NOMO-1 treated with dmso at 0.1 percent for 144 hours (cell line): ENCODE measurements around the gene DHCR24.

Experiments
- DNase-seq: peaks from one replicate; lab custom pipeline; 2025; ENCODE audit not compliant: unreplicated experiment; lab: John Stamatoyannopoulos, UW

DHCR24 gene

DNA sequence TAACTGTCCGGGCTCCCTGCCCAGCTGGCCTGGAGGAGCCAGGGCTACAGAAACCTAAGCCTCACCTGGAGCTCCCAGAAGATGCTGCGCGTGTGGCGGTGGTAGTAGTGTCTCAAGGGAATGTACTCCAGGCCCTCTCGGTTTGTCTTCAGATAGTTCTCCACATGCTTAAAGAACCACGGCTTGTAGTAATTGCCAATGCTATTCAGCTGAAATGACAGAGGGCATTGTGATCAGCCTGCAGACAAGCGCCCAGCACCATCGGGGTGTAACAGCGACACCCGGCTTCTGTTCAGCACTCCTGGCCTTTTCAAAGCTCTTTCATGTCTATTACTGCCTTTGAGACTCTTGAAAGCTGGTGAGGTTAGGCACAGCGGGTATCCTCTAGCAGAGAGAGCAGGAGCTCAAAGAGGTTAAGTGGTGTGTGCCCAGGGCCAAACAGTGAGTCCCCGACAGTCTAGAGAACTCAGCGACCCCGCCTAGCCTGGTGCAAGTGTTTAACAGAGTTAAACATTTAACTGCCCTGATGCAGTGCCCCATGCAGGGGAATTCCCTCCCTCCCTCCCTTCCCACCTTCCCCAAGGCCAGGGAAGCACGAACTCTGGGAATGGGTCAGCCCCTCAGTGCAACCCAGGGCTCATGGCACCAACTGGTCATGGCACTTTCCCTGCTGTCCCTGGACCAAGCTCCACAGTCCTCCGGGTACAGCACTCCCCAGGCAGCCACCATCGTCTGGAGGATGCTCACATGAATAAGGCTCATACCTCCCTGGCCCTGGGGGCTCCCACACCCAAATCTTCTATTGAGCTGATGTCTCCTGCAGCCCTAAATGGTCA is 21.5 kb downstream of the DHCR24 start:
- DNase-seq: no peak

DNA sequence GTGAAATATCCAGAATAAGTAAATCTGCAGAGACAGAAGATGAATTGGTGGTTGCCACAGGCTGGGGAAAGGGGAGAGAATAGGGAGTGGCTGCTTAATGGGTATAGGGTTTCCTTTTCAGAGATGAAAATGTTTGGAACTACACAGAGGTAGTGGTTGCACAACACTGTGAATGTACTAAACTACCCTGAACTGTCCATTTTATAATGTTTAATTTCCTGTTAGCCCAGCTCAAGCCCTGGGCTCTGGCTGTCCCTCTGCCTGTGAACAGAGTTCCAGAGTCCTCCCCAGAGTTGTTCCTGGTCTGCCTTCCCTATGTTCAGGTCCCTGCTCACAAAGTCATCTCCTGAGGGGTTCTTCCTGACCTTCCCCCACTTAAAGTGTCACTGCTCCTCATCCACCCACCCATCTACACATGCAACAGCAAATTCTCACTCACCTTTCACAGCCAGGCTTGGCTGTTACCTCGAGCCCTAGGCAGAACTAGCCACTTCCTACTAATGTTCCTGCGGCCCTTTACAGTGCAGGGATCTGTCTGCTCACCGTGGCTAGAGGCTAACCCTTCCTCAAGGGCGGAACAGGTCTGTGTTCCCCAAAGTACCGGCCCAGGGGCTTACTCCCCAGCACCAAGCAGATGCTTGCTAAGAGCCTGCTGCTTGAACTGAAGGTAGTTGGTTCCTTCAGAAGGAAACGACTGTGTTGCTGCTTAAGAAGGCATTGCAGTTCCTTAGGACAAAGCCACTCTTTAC is 22.4 kb downstream of the DHCR24 start:
- DNase-seq: no peak

DNA sequence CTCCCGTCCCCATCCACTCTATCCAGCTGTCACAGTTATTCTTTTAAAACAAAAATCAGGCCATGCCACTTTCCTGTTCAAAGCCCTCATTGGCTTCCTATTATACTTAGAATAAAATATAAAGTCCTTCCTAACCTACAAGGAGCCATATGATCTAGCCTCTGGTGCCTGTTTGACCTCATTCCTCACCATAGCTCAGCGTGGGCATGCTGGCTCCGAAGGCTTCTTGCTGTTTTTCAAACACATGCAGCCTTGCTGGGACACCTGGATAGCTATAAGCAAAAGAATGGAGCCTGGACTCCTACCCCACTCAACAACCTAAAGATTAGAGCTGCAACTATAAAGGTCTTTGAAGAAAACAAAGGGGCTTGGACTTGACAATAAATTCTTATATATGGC is 23.7 kb downstream of the DHCR24 start:
- DNase-seq: no peak

DNA sequence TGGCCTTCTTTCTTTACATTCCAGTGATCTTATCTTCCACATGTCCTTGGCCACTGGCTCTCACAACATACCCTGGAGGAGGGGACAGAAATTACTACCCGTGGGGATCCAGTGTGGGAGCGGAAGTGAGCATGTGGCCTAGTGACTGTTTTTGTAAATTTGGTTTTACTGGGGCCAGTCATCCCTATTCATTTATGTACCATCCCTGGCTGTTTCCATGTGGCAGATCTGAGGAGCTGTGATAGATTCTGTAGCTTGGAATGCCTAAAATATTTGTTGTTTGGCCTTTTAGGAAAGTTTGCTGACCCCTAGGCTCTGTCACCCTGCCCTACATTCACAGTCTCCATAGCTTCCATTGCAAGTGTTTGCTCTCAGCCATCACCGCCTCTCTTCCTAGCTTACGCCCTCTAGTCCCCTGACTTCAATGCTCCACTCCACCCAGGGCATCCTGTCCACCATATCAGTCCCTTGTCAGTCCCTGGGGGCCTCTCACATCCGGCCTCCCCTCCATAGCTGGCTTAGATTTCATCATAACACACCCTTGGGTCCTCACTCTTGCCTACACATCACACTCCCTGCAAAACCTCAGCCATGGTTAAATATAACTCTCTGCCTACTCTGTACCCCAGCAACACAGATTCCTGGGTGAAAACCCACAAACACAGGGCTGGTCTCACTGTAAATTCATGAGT is 25.8 kb downstream of the DHCR24 start:
- no peak for DNase-seq

DNA sequence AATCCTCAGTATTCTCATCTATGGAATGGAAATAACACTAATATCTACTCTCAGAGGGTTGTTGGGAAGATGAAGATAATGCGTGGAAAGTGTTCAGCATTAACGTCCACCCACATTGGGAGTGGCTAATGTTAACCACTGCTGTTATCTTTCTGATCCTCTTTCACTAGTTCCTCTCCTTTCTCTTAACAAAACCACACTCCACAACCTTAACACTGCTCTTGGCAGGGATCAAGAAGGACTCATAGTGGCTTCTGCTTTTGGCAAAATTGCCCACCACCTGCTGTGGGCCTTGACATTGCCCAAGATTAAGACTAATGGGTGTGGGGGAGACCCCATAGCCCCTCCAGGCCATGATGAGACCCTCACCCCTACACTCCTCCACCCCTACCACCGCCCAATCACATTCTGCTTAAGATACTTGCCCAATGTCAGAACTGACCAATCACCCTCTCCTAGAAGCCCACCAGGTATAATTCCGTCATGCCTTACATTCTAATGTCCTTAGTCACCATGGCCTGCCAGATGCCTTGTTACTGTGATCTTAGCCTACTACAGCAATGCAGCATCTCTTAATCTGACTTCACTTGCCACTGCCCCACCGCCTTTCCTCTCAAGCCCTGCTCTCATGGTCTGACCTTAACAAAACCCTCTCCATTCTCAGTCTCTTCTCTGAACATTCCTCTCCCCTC is 27.1 kb downstream of the DHCR24 start:
- DNase-seq: no peak

DNA sequence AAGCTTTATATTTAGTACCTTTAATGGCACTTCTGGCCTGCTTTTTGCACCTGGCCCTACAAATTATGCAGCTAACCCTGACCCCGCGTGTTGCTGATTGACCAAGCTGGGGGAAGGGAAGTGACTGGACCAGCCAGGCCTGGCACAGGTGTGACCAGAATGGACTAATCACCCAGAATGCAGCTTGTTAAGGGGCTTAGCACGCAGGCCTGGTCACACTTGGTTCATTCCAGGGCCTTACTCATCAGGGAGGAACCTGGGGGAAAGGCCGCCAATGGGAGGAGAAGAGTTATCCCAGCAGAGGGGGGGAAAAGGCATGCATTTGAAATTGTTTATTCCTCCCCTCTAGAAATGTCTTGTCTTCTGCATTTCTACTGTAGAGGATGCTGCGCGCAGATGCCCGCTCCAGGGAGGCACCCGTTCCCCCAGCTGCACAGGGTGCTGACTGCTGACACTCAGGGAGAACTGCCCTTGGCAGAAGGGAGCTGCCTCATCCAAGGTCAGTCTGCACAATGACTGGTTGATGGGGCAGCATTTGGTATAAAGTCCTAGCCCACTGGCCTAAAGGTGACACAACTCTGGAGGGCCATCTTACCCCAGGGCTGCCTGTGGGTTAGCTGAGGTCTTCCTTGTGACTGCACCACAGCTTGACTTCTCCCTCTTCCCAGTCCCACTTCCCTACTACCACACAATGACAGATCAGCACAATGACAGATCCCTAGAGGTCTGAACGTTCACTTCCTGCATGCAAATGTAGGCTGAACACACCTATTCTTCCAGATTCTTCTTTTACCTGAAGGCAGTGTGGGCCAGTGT is 29.0 kb downstream of the DHCR24 start:
- no peak for DNase-seq

DNA sequence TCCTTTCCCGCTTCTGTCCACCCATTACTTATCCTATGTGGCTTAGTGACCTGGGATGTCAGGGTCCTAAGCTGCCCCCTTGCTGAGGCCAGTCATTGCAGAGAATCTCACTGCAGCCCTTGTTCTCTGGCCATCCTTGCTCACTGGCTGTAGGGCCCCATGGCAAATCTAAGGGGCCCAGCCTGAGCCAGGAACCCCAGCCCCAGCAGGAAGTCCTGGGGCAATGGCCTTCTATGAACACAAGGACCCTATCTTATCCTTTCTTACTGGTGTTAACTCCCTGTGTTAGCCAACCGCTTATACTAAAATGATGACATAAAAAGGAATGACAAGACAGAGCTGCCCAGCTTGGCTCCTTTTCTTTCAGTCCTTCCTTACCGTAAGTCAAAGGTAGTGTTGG is 29.9 kb downstream of the DHCR24 start:
- no peak for DNase-seq

DNA sequence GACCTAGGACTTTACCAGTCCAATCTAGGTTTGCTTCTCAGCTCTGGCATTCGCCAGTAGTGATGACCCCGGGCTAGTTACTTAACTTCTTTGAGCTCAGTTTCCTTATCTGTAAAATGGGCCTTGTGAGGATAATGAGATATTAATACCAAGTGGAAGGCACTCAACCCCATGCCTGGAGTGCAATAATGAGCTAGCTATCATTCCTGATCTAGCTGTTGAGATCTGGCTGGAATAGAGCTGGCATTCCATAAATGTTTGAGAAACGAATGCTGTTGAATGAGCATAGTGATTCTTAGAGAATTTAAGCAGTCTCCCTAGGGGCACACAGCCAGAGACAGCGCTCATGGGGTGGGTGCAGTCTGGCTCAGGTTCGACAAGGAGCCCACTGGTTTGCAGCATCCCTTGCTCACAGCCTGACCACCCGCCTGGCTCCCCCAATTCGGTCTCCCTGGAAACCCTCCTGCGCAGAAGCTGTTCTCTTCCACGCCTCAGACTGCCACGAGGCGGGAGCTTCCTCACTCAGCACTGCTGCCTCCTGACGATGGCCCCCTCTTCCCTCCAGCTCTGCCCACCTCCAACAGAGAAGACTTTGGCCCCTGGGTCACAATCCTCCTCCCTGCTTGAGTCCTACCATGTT is 32.5 kb downstream of the DHCR24 start:
- no peak for DNase-seq

DNA sequence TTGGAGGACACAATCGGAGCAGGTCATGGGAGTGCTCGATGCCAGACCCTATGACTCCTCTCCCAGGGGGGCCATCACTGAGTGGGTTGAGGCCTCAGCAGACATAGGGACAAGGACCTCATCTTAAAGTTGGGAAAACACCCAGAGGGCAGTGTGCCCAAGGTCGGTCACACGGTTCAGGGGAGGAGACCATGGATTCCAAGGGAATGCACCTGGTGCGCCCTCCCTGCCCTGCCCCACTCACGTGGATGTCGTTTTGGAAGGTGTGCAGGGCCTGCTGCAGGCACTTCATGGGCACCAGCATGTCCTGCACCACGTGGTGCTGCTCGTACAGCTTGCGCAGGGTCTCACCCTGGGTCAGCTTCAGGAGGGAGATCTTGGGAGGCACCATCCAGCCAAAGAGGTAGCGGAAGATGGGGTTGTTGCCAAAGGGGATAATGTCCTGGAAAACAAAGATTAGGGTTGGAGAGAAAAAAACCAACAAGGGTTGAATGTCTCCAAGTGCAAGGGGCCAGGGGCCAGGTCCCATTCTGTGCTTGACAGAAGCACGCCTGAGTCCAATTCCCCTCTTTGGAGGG is 33.1 kb downstream of the DHCR24 start:
- no peak for DNase-seq

DNA sequence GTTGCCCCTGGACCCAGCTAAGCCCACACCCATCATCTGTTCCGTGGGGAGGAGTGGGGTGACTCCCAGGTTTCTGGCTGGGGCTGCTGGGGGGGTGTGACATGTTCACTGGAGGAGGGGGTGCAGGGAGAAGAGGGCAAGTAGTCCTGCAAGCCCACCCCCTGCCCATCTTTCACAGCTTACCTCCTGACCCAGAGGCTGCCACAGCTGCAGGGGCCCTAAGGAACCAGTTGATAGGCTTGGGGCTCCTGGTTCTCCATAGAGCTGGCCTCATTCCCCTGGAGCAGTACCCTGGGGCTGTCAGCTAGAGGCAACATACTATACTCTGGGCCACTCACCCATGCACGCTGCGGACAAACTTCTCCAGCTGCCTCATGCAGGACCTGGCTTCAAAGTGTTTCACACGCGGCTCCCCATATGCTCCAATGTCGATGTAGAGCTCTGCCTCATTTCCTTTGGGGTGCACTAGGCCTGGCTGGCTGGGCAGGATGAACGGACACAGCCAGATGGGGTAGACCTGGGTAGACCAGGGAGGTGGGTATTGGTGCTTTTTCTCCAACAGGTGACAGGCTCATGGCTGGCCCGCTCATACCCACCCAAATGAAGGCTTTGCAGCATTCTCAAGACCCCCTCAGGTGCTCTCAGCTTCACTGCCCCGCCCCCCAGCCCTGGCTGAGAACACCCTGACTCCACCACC is 33.8 kb downstream of the DHCR24 start:
- no peak for DNase-seq

DNA sequence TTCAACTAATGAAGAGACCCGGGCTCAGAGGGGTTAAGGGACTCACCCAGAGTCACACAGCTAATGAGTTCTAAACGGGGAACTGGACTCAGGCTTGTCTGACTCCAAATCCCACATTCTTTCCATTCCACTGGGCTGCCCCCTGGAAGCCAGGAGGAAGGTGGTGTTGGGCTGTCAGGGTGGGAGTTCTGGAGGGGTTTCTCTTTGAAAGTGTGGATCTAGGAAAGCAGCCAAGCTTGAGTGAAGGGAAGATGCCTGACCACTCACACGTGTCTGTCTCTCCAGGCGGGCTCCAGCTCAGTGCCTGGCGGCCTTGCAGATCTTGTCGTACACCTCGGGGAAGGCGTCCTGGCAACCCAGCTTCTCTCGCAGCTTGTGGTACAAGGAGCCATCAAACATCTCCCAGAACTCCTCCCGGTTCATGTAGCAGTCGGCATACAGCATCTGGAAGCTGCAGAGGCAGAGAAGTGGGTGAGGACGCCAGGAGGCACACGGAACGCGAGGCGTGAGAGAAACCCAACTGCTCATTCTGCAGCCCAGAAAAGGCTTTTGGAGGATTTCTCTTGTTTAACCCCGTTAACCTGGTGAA is 35.0 kb downstream of the DHCR24 start:
- no peak for DNase-seq

DNA sequence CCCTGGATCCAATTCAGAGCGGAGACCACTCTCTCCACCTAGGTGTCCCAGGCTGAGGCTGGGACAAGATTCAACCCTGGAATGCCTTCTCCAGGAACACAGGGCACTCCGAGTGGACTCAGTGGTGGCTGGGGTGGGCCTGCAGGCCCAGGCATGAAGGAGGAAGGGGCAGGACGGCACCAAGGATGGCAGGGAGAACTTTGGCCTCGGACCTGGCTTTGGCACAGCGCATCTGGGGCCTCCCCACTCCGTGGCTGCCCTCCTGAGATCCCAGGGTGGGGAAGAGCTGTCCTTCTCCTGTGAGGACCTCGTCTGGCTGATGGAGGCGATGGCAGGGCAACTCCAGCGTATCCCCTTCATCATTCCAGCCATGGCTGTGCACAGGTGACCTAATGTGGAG is 35.6 kb downstream of the DHCR24 start:
- DNase-seq: no peak

DNA sequence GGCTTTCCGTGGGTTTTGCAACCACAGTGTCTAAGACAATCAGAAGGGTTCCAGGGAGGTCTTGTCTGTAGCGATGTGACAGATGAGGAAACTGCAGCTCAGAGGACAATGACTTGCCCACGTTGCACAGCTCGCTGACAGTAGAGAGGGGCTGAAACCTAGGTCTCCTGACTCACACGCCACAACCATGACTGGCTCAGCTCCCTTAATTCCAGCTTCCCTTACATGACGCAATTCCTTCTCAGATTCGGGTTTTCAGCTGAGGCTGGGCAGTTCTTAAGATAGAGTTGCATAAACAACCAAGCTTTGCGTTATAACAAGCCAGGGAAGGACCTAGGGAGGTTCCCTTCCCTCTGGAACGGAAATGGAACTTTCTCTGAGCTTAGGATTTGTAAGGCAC is 36.3 kb downstream of the DHCR24 start:
- no peak for DNase-seq

DNA sequence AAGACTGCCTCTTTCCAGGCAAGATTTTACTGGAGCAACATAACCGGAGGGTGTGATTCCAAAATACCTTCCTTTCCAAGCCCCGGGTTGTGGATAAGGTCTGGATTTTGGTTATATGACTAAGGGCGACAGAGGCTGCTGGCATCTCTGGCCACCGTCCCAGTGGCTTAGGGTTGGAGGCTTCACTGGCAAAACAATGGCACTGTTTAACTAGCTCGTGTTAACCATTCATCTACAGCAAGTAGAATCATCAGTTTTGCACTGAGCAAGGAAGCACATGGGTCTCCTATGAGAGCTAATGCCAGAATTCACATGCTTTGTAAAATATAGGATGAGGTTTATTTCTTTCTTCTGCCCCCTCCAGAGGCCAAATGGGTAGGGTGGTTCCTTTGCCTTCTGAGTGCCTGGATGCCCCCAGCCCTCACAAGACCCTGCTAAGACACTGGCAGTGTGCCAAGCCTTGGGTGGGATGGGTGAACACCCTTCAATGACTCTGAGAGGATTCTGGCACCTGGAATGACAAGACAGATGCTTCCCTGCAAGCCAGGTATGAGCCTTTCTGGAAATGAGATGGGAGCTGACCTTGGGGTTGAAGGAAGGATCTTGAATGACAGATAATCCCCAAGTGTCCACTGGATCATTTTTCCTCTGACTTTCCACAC is 36.8 kb downstream of the DHCR24 start:
- no peak for DNase-seq

DNA sequence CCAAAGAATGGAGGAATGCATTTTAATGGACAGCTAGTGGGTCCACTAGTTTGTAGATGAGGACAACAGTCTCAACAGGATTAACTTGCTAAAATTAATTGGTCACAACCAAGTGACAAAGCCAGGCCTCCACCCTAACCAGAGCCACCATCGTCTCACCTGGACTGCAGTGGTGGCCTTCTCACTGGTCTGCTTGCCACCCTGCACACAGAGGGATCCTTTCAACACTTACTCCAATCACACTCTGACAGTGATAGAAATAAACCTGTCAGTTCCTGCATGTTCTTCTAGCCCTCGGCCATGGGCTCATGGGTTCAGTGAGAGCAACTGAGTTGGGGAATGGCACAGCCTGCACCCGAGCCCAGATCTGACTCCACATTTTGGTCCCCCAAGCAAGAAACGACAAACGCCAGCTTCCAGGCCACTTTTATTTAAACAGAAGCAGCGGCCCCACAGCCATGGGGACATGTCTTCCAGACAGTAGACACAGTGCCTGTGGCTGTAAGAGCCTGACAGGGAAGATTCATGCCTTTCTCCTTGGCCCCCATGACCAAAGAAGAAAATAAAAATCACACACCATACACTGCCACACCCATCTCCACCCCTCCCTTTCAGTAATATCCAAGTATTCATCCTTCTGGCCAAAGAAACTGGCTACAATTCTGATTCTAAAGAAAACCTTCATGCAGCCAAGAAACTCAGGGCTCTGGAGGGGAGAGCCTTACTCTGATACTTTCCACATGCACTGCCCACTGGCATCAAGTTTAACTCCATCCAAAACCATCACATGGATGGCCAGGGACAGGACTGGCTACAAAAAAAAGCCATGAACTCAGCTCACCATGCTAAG is 37.6 kb downstream of the DHCR24 start:
- DNase-seq: no peak

DNA sequence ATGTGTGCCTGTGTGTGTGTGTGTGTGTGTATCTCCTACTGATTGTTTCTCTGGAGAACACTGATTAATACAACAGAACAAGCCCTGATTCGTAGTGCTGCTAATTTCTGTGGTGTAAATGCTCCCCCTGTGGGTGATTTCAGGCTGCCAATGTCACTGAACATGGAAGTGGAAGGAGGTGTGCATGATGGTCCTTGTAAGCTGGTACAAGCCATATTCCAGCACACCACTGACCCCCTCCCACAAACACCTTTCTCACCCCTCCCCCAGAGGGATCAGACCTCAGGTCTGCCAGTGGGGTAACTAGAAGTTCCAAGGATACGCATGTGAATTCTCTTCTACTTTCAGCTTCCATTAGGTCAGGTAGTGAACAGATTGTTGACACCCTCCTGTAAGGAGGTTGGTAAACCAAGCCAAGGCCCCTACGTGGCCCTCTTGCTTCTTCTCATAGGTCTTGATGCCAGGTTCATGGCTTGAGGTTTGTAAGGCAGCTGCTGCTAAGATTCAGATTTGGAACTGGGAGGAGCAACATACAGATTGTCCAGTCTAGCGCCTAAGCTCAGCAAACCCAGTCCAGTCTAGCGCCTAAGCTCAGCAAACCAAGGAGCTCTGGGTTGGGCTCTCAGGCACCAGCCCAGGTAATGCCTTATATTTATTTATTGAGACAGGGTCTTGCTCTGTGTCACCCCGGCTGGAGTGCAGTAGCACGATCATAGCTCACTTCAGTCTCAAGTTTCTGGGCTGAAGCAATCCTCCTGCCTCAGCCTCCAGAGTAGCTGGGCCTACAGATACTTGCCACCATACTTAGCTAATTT is 38.7 kb downstream of the DHCR24 start:
- no peak for DNase-seq
